Measurements from ENCODE around the gene RAVER2. TPM values are rescaled to one million over a fixed set of nuclear protein-coding genes. Genes with fewer than 3 reads are reported as not detected.

RAVER2 gene
- total RNA-seq, 1 experiment from 2014 or later, result 20.3 TPM

GRCh38 chr1:64848136-64848535, 103.3 kb downstream of the RAVER2 start (continued):
- TF ChIP-seq PRDM15 (CRISPR knock-in tag; IDR thresholded peaks at IDR 0.05), result no peak

DNA sequence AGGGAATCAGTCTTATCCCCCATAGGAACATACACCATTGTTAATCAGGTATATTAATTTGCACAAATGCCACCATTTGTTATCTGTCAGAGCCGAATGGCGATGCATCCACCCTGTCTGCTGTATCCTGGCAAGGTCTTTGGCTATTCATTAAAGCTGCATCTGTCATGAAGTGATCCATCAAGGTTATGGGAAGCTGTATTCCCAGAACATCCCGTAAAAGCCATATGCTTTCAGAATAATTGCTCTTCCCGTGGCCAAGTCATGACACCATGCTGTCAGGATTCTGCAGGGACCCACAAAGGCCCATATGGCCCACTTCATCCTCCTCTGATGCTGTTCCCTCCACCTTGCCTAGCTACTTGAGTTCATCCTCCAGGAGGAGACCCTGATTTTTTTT, 103.9 kb downstream of the RAVER2 start:
- Mint-ChIP-seq H3K27ac (no peak overlapping the region), H3K4me1 (no peaks in the 10 kb centered on the region), H3K4me3 (no peak overlapping the region), H3K36me3 (peaks cover 8% of the 10 kb centered on the region), H3K27me3 (ENCODE audit: low read depth) (no peaks in the 10 kb centered on the region), H3K9me3 (no peaks in the 10 kb centered on the region)
- ATAC-seq (no peak), DNase-seq (ENCODE audit: low spot score) (no peak)
- ChIA-PET POLR2A (no interaction called here), CTCF (no interaction called here)
- TF ChIP-seq, protein P1, sequence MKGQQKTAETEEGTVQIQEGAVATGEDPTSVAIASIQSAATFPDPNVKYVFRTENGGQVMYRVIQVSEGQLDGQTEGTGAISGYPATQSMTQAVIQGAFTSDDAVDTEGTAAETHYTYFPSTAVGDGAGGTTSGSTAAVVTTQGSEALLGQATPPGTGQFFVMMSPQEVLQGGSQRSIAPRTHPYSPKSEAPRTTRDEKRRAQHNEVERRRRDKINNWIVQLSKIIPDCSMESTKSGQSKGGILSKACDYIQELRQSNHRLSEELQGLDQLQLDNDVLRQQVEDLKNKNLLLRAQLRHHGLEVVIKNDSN (CRISPR knock-in tag; IDR thresholded peaks at IDR 0.05), result no peak
- TF ChIP-seq FOXK1 (CRISPR knock-in tag; IDR thresholded peaks at IDR 0.05) (no peak), ZNF138 (CRISPR knock-in tag; conservative IDR thresholded peaks at IDR 0.05) (no peak), MAX (CRISPR knock-in tag; IDR thresholded peaks at IDR 0.05) (no peak), ESRRA (CRISPR knock-in tag; IDR thresholded peaks at IDR 0.05; ENCODE audit: borderline replicate concordance) (no peak), CBFB (CRISPR knock-in tag; IDR thresholded peaks at IDR 0.05; ENCODE audit: low read depth) (no peak), ZNF219 (CRISPR knock-in tag; IDR thresholded peaks at IDR 0.05; ENCODE audit: borderline replicate concordance) (no peak), USF2 (CRISPR knock-in tag; IDR thresholded peaks at IDR 0.05) (no peak), MLX (CRISPR knock-in tag; IDR thresholded peaks at IDR 0.05) (no peak), ERG (CRISPR knock-in tag; IDR thresholded peaks at IDR 0.05) (no peak), TEAD4 (CRISPR knock-in tag; IDR thresholded peaks at IDR 0.05) (no peak), KAT7 (CRISPR knock-in tag; IDR thresholded peaks at IDR 0.05; ENCODE audit: borderline replicate concordance) (no peak)
- TF ChIP-seq, protein P2, sequence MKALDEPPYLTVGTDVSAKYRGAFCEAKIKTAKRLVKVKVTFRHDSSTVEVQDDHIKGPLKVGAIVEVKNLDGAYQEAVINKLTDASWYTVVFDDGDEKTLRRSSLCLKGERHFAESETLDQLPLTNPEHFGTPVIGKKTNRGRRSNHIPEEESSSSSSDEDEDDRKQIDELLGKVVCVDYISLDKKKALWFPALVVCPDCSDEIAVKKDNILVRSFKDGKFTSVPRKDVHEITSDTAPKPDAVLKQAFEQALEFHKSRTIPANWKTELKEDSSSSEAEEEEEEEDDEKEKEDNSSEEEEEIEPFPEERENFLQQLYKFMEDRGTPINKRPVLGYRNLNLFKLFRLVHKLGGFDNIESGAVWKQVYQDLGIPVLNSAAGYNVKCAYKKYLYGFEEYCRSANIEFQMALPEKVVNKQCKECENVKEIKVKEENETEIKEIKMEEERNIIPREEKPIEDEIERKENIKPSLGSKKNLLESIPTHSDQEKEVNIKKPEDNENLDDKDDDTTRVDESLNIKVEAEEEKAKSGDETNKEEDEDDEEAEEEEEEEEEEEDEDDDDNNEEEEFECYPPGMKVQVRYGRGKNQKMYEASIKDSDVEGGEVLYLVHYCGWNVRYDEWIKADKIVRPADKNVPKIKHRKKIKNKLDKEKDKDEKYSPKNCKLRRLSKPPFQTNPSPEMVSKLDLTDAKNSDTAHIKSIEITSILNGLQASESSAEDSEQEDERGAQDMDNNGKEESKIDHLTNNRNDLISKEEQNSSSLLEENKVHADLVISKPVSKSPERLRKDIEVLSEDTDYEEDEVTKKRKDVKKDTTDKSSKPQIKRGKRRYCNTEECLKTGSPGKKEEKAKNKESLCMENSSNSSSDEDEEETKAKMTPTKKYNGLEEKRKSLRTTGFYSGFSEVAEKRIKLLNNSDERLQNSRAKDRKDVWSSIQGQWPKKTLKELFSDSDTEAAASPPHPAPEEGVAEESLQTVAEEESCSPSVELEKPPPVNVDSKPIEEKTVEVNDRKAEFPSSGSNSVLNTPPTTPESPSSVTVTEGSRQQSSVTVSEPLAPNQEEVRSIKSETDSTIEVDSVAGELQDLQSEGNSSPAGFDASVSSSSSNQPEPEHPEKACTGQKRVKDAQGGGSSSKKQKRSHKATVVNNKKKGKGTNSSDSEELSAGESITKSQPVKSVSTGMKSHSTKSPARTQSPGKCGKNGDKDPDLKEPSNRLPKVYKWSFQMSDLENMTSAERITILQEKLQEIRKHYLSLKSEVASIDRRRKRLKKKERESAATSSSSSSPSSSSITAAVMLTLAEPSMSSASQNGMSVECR (CRISPR knock-in tag; IDR thresholded peaks at IDR 0.05; ENCODE audit: borderline replicate concordance), result no peak
- TF ChIP-seq, protein P3, sequence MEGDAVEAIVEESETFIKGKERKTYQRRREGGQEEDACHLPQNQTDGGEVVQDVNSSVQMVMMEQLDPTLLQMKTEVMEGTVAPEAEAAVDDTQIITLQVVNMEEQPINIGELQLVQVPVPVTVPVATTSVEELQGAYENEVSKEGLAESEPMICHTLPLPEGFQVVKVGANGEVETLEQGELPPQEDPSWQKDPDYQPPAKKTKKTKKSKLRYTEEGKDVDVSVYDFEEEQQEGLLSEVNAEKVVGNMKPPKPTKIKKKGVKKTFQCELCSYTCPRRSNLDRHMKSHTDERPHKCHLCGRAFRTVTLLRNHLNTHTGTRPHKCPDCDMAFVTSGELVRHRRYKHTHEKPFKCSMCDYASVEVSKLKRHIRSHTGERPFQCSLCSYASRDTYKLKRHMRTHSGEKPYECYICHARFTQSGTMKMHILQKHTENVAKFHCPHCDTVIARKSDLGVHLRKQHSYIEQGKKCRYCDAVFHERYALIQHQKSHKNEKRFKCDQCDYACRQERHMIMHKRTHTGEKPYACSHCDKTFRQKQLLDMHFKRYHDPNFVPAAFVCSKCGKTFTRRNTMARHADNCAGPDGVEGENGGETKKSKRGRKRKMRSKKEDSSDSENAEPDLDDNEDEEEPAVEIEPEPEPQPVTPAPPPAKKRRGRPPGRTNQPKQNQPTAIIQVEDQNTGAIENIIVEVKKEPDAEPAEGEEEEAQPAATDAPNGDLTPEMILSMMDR (IDR thresholded peaks at IDR 0.05), result no peak
- TF ChIP-seq, protein P4, sequence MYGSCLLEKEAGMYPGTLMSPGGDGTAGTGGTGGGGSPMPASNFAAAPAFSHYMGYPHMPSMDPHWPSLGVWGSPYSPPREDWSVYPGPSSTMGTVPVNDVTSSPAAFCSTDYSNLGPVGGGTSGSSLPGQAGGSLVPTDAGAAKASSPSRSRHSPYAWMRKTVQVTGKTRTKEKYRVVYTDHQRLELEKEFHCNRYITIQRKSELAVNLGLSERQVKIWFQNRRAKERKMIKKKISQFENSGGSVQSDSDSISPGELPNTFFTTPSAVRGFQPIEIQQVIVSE (CRISPR knock-in tag; IDR thresholded peaks at IDR 0.05; ENCODE audit: borderline replicate concordance), result no peak
- TF ChIP-seq, protein P5, sequence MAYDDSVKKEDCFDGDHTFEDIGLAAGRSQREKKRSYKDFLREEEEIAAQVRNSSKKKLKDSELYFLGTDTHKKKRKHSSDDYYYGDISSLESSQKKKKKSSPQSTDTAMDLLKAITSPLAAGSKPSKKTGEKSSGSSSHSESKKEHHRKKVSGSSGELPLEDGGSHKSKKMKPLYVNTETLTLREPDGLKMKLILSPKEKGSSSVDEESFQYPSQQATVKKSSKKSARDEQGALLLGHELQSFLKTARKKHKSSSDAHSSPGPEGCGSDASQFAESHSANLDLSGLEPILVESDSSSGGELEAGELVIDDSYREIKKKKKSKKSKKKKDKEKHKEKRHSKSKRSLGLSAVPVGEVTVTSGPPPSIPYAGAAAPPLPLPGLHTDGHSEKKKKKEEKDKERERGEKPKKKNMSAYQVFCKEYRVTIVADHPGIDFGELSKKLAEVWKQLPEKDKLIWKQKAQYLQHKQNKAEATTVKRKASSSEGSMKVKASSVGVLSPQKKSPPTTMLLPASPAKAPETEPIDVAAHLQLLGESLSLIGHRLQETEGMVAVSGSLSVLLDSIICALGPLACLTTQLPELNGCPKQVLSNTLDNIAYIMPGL (CRISPR knock-in tag; IDR thresholded peaks at IDR 0.05), result no peak
